GM12892 (cell line): Measurements from ENCODE around the gene SMOC2.

Experiments used
- POLR2AphosphoS5 ChIP-seq: IDR thresholded peaks from 2 replicates; pipeline ENCODE4 v1.6.1; 2011; ENCODE audit warnings: low read depth, low read length, control low read depth
- TAF1 ChIP-seq: IDR thresholded peaks from 2 replicates; pipeline ENCODE4 v1.6.1; 2011; ENCODE audit warnings: low read depth, mild to moderate bottlenecking, control low read depth, low read length, borderline replicate concordance

DNA sequence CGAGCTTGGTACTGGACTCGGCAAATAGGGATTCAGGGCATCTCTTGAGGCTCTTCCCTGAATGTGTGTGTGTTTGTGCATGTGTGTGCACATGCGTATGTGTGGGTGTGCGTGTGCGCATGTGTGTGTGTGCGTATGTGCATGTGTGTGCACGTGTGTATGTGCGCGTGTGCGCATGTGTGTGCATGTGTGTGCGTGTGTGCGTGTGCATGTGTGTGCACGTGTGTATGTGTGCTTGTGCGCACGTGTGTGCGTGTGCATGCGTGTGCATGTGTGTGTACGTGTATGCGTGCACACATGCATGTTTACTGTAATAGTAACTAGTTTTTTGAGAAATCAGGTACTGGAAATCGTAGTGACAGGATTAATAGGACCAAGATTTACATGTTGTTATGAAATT, 117.7 kb downstream of the SMOC2 start:
- TF ChIP-seq POLR2AphosphoS5 (no peak), TAF1 (no peak)
